T-helper 2 cell treated with Interferon-gamma antibody and Interleukin-4, amounts not matched to agents 100 ng/mL and 5 ng/mL, for 36 hours (primary cell): Measurements from ENCODE around the gene ZNF804A. TPM values are rescaled to one million over a fixed set of nuclear protein-coding genes. Genes with fewer than 3 reads are reported as not detected.
"Not testable (repeated sequence)": the region's sequence is repeated elsewhere in the genome, so short reads cannot be mapped to it uniquely, and the experiment has no call there.

Experiments
- intact Hi-C: fragments of 100-400 bp; cut with micrococcal nuclease; formaldehyde crosslinking; loops from one replicate; pipeline ENCODE4 v1.15.1; 2023
- total RNA-seq: library from RNA; stranded (reverse); gene quantifications from 2 replicates; pipeline ENCODE4 v1.2.3, GENCODE V29; 2022

ZNF804A gene
- total RNA-seq, 1 donor from 2014 or later = not detected

DNA sequence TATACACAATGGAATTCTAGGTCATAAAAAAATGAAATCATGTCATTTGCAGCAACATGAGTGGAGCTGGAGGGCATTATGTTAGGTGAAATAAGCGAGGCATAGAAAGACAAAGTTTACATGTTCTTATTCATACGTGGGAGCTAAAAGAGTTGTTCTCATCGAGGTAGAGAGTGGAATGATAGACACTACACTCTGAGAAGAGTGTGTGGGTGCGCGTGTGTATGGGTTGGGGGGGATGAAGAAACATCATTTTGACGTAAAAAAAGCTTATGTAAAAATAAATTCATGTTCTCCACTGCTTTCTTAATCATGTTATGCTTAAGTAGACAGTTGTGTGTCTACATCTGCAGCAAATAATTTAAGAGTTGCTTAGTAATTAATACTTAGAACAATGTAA, 123.6 kb downstream of the ZNF804A start:
- intact Hi-C loops = no loop called here

DNA sequence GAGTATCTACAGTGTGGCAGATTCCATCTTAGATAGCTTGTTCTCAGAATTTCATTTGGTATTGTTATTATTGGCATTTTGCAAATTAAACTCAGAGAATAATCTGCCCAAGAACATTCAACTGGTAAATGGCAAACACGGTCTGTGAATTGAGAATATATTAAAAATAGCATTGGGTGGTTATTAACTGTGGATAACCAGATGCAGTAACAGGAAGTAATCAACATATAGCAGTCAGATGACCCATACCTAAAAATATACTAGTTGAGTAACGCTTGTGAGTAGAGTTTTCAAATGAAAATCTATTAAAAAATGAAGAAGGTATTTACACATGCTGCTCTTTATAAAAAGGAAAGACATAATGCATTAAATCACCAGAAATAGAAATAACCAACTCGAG, 129.5 kb downstream of the ZNF804A start:
- intact Hi-C loops = no loop called here

DNA sequence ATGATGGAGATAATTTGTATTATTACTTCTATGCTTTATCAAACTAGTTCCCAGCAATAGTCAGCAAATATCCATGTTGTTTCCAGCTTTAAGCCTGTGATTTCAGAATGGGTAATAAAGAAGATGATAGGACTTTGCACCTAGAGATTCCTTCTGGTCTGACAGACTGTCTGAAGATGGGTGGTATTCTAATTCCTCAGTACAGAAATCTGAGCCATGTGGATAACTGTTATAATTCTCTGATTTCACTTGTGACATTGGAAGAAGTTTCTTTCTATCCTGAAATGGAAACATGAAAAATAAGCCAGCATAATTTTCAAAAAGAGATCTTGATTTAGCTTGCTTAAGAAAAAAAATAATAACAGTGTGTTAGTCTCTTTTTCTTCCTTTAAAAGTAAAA, 130.1 kb downstream of the ZNF804A start:
- intact Hi-C loops = no loop called here

DNA sequence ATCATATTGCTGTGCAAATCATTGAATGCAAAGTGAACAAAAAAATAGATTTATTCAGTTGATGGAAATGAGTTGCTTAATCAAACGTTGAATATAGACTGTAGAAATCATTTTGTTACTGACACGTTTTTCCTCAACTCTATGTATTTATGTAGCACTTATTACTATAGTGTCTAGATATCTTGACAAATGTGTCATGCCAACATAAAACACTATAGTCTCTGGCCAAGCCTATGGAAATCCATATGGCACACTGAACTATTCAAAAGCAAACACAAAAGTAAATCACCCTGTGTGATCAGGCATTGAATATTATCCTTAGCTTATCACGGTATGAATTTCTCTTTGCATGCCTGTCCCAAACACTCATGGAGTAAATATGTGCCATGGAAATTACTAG, 131.3 kb downstream of the ZNF804A start:
- intact Hi-C loops = no loop called here

DNA sequence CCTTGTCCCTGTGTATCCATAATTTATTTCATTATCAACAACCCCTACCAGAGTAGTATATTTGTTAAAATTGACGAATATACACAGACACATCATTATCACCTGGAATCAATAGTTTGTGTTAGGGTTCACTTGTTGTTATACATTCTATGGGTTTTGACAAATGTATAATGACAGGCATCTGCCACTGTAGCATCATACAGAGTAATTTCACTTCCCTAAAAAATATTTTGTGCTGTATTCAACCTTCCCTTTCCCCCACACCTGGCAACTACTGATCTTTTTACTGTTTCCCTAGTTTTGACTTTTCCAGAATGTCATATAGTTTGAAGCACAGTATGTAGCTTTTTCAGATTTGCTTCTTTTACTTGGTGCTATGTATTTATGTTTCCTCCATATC, 132.0 kb downstream of the ZNF804A start:
- intact Hi-C loops = no loop called here

DNA sequence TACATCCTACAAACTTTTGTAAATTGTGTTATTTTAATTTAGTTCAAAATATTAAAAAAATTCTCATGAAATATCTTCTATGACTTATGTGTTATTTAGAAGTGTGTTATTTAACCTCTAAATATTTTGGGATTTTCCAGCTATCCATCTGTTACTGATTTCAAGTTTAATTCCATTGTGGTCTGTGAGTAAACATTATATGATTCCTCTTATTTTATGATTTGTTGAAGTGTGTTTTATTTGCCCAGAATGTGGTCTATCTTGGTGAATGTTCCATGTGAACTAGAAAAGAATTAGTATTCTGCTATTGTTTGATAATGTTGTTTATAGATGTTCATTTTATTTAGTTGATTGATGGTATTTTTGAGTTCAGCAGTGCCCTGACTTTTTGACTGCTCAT, 136.0 kb downstream of the ZNF804A start:
- intact Hi-C loops = no loop called here

DNA sequence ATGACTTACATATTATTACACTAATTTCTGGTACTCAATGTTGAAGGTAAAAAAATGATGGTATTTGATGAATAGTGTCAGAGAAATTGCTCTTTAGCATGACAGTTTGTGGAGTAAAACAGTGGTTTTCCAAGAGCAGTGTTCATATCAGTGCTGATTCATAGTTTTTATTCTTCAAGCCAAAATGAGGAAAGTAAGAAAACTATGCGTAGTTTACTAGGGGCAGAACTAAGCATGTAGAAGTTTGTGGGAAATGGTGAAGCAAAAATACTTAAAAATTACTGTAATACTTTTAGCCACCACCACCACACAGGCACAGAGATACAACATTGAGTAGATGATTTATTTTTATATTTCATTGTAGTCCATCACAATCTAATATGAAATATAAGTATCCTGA, 137.3 kb downstream of the ZNF804A start:
- intact Hi-C loops = no loop called here

DNA sequence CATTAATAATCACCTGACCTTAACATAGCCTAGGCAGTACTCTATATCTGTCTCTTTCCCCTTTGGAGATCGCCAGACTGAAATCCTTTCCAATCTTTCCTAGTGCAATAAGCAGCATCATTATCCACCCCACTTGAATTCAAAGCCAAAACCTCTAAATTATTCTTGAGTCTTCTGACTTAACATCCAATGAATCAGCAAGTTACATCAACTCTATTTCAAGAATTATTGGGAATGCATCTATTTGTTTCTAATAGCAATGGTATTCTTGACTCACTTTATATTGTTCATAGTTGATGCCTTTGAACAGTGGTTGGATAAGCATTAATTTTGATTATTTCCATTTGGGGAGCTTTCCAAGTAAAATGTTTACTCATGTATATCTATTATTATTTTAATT, 144.8 kb downstream of the ZNF804A start:
- intact Hi-C loops = no loop called here

DNA sequence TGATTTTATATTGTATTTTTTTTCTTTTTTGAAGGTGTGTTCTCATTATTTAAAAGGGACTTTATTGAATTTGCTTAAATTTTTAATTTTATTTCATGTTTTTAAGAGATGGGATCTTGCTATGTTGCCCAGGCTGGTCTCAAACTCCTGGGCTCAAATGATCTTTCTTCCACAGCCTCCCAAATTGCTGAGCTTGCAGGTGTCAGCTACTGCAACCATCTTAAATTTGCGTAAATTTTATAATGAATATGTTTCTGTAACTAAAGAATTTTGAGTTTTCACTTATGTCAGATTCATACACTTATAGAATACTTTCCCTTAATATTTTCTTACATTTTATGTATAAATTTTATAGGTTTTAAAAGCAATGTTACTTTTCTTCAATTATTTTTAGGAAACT, 157.8 kb downstream of the ZNF804A start:
- intact Hi-C loops = no loop called here

DNA sequence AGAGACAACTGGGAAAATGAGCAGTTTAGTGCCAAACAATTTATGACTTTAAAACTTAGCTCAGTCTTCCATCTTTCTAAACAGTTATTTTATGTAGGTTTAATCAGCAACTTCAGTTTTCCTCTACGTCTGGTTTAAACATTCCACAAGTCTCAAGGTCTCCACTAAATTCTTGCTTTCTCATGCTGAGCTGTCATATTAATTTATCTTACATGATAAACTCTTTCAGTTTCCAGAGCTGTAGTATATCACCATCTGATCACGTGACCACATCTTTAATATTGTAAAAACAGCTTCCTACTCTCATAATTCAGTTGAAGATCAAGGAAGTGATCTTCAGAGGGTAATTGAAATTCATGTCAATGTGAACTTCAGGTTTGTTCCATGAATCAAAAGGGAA, 158.6 kb downstream of the ZNF804A start:
- intact Hi-C loops = no loop called here

DNA sequence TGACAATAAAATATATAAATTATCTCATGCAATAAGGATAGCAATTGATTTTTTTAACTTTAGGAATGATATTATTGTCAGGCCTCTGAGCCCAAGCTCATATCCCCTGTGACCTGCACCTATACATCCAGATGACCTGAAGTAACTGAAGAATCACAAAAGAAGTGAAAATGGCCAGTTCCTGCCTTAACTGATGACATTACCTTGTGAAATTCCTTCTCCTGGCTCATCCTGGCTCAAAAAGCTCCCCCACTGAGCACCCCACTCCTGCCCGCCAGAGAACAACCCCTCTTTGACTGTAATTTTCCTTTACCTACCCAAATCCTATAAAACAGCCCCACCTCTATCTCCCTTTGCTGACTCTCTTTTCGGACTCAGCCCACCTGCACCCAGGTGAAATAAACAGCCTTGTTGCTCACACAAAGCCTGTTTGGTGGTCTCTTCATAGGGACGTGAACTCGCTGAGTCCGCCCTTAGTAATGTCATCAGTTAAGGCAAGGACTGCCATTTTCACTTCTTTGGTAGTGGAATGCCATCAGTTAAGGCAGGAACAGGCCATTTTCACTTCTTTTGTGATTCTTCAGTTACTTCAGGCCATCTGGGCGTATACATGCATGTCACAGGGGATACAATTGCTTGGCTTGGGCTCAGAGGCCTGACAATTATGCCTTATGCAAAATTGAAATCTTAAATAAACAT, 161.4 kb downstream of the ZNF804A start:
- intact Hi-C loops = not testable (repeated sequence)

DNA sequence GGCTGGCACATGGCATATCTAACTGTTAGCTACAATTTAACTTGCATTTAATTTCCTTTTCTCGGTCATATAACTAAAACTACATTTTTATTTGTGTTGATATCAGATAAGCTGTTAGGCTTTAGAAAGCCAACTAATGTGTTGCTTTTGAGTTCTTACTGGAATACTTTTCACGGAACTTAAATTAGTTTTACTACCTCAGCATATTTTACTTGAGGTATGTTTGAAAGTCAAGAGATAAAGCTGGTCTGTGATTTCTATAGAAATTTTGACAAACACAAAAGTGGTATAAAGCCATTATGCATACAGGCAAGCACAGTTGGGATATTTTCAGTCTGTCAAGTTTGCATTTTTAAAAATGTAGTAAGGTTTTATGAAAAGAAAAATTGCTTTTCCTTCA, 162.6 kb downstream of the ZNF804A start:
- intact Hi-C loops = no loop called here

DNA sequence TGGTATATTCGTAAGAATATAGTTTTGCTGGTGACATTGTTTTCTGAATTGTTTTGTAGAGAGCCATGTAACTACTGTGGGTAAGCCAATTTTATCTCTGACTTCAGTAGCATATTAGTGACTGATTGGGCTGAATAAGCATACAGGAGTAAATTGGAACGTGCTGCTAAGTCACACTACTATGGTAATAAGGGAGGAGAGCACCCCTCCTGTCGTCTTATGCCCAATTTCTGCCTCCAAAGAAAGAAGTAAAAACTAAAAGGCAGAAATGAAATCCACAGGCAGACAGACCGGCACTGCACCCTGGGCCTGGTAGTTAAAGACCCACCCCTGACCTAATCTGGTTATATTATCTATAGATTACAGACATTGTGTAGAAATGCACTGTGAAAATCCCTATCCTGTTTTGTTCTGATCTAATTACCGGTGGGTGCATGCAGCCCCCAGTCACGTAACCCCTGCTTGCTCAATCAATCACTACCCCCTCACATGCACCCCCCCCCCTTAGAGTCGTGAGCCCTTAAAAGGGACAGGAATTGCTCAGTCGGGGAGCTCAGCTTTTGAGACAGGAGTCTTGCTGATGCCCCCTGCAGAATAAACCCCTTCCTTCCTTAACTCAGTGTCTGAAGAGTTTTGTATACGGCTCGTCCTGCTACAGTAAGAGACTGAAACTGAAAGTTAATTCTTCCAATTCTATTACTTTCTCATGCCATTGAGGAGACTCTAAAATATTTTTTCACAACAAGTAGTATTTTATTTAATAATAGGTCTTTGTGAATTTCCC, 167.0 kb downstream of the ZNF804A start:
- intact Hi-C loops = no loop called here

DNA sequence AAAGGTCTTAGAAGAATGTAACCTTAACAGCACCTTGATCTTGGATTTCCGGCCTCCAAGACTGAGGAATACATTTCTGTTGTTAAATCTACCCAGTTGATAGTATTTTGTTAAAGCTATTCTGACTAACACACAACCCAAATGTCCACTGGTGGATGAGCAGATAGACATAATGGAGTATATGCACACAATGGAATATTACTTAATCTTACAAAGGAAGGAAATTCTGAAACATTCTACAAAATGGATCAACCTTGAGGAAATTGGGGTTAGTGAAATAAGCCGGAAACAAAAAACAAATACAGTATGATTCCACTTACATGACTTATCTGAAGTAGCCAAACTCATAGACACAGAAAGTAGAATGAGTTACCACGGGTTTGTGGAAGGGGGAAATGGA, 168.7 kb downstream of the ZNF804A start:
- intact Hi-C loops = no loop called here

DNA sequence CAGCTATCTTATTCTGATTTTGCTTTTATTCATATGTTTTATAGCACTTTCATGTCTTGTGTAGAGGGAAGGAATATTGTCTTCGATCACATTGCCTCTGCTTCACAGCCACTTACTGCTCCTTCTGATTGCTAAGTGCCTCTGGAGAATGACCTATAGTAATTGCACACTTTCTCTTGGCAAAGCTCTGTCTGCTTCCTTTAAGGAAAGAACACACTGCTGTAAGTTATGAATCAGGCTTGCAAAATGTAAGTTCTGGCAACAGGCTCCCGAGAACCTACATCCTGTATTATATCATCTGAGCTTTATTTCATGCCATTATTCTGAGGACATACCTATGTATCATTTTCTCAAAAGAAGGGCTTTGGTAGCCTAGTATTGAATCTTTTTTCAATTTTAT, 170.7 kb downstream of the ZNF804A start:
- intact Hi-C loops = no loop called here

DNA sequence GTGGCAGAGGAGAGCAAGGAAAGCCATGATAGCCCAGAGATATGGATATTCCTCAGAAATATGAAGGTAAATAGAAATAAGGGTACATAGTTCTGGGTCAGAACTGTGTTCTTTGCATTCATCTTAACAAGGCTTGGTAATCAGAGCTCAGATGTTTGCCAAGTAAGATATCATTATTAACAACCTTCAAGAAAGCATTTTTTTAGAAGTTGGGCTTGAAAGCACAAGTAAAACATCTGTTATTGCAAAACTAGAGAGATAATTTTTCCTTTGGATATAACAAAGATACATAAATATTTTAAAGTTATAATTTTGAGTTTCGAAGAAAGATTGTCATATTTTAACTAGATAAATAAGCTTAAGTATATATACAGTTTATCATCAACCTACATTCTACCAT, 171.4 kb downstream of the ZNF804A start:
- intact Hi-C loops = no loop called here

DNA sequence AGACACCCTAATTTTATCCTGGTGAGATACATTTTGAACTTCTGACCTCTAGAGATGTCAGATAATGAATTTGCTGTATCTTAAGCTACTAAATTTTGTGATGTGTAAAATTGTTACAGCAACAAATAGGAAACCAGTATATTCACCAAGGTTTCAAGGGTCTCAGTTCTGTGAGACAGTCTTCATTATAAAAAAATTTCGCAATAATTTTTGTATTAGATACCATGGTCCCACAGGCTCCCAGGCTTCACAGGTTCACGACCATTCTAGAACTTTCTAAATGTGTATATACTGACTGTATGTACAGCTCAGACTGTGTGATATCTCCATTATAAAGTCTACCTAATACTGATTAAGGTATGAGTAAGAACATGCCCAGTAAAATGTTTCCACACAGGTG, 181.4 kb downstream of the ZNF804A start:
- intact Hi-C loops = no loop called here

DNA sequence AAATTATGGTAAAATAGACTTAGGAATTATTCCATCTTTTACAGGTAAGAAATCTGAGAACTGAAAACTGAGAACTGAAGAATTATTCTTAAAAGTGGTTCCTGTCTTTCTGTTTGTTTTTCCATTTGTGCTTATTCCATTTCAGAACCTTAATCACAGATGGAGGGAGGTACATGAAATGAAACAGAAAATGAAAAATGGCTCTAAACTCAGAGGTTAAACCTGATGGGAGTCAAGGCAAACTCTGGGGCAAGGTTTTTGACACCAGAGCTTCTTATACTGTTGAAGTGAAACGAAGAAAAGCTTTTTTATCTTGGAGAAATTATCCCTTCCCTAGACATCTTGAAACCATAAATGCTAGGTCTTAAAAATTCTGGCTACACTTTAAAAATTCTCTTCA, 182.1 kb downstream of the ZNF804A start:
- intact Hi-C loops = no loop called here

DNA sequence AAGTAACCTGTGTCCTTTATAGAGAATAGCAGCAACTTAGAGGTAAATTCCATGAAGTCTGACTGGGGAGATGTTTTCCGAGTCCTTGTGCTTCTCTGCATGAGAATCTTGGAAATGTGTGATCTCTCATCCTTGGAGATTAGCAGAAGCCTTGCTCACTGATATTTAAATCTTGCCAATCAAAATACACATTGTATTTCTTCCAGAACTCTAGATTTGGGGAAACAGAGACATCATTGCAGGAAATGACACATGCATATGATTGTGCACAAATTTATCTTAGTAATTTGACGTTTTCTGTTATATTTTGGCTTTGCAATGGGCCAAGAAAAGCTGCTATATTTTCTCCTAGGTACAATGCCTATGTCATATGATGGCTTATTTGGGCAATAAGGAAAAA, 182.6 kb downstream of the ZNF804A start:
- intact Hi-C loops = no loop called here

DNA sequence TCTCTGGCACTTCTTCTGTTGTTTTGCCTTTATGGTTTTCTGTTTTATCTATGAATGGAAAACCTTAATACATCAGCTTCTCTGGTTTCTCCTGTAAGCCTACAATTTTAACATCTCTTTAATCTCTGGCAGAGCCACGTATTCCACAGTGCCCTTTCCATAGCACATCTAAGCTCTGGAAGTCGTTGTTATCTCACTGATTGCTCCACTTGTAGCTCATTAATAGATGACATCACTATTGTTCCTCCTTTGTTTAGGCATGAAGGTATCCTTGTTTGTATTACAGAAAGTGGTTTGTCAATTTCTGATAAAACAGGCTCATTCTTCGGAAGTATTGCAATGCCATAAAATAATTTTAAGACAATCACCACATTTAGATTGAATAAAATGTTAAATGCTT, 185.2 kb downstream of the ZNF804A start:
- intact Hi-C loops = no loop called here

DNA sequence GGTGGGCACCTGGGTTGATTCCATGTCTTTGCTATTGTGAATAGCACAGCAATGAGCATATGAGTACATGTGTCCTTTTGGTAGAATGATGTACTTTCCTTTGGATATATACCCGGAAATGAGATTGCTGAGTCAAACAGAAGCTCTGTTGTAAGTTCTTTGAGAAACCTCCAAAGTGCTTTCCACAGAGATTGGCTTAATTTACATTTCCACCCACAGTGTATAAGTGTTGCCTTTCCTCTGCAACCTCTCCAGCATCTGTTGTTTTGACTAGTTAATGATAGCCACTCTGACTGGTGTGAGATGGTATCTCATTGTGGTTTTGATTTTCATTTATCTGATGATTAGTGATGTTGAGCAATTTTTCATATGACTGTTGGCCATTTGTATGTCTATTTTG, 194.8 kb downstream of the ZNF804A start:
- intact Hi-C loops = no loop called here

DNA sequence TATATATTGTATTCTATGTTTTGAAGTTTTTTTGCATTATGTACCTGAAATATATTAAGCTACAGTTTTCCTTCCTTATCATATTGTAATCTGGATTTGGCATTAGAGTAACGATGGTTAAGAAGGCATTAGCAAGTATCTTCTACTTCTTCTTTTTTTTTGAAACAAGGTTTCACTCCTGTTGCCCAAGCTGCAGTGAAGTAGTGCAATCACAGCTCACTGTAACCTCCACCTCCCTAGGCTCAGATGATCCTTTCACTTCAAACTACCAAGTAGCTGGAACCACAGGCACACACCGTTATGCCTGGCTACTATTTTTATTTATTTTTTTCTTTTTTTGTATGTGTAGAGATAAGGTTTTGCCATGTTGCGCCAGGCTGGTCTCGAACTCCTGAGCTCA, 201.1 kb downstream of the ZNF804A start:
- intact Hi-C loops = no loop called here

DNA sequence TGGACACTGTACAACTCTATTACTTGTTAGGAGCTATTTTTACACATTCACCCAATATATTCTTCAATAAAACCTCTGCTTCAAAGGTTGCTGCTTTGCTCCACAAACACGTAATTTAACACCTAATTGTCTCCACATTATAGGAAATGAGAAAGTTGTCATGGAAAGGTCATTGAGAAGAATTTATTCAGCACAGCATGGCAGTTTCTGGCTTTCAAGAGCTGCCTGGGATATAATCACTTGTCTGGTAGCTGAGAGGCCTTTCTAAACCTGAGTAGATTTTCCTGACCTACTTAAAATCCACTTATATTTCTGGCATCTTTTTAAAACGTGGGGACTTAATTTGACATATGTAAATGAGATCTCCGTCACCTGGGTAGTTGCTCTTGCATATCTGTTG, 216.1 kb downstream of the ZNF804A start:
- intact Hi-C loops = no loop called here
